ENCODE data around the gene HSPG2.

GRCh38 chr1:21925334-21925940 lies 11.7 kb downstream of the HSPG2 start:
- no peak for TF ChIP-seq POLR2A (IDR thresholded peaks at IDR 0.05)
- TF ChIP-seq, protein P1, sequence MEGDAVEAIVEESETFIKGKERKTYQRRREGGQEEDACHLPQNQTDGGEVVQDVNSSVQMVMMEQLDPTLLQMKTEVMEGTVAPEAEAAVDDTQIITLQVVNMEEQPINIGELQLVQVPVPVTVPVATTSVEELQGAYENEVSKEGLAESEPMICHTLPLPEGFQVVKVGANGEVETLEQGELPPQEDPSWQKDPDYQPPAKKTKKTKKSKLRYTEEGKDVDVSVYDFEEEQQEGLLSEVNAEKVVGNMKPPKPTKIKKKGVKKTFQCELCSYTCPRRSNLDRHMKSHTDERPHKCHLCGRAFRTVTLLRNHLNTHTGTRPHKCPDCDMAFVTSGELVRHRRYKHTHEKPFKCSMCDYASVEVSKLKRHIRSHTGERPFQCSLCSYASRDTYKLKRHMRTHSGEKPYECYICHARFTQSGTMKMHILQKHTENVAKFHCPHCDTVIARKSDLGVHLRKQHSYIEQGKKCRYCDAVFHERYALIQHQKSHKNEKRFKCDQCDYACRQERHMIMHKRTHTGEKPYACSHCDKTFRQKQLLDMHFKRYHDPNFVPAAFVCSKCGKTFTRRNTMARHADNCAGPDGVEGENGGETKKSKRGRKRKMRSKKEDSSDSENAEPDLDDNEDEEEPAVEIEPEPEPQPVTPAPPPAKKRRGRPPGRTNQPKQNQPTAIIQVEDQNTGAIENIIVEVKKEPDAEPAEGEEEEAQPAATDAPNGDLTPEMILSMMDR (IDR thresholded peaks at IDR 0.05): no peak
- no peak for TF ChIP-seq POLR2AphosphoS5 (IDR thresholded peaks at IDR 0.05; ENCODE audit: insufficient read depth in 1 of 2, low read depth in 1 of 2)
